ENCODE measurements around the gene SGIP1.

DNA sequence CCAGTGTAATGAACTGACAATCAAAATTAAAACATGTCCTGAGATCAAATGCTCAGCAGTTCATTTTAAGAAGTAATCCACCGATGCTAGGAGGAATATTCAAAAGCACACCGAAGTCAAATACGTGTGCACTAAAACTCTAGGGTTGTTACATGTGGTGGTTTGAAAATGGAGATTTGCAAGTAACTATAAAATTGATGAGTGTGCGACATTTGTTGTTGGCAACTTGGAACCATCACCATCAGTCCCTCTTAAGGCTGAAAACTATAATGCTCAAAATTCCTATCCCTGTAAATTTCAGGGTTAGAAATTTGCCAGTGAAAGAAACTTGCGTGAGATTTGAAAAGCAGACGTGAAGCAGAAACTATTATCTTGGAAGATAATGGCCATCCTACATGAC lies 13.3 kb upstream of the SGIP1 start:
- TF ChIP-seq POLR2AphosphoS5 (IDR thresholded peaks at IDR 0.05; ENCODE audit: borderline replicate concordance, low read depth, low read length) (no peak), EZH2 (IDR thresholded peaks at IDR 0.05) (no peak), FOXP2 (optimal IDR thresholded peaks at IDR 0.05; ENCODE audit: control extremely low read depth, extremely low read length, insufficient read depth) (no peak)

All from SK-N-MC (cell line).